HG03354 (cell line): ENCODE results near the gene STMN3.
"Not testable (repeated sequence)": the region's sequence is repeated elsewhere in the genome, so short reads cannot be mapped to it uniquely, and the experiment has no call there.

Experiments
- ATAC-seq: cut with Tn5 transposase; IDR thresholded peaks from one replicate; pipeline ENCODE4 v1.9.1; 2021; ENCODE audit warnings: mild to moderate bottlenecking; ENCODE audit not compliant: unreplicated experiment, poor library complexity, severe bottlenecking

STMN3 gene

DNA sequence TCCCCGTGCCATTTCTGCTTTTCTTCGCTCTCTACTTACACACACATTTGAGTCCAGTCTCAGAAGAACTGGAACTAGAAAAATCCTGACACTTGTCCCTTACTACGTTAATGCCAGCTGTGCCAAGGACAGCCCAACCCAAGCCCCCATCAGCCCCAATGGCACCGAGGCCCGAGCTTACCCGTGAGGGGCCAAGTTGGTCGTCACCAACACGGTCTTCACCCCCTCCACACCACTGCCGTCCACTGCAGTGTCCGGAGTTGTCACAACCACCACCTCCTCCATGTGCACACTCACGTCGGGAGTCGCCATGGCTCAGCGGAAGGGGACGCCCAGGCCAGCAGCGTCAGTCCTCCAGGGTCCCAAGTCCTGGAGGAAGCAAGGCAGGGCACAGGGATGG lies 34.1 kb downstream of the STMN3 start:
- no peak for ATAC-seq

DNA sequence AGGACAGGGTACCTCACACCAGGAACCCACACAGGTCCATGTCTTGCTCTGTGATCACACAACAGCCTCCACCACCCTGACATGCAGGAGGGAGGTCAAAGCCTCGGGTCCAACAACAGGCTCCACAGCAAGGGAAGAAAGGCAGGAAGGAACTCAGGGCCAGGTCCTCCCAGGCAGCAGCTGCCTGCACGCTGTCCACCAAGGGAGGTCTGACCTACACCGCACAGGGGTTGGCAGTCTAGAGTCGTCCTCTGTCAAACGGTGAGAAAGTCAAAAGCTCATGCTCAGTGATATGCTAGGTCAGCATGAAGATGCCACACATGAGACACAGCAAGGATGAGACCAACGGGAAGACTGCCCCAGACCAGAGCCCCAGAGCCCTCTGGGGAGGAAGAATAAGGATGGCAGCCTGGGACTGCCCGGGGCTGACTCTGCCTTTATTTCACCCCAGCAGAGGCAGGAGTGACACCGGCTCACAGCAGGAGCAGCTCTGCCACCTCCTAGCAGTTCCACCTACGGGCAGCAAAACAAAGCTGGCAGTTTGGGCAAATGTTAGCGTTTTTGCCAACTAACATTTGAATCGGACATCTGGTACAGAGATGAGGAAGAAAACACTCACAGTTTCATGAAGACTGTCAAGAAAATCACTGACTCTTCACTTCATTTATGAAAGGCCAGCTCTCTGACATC lies 34.8 kb downstream of the STMN3 start:
- ATAC-seq = no peak

DNA sequence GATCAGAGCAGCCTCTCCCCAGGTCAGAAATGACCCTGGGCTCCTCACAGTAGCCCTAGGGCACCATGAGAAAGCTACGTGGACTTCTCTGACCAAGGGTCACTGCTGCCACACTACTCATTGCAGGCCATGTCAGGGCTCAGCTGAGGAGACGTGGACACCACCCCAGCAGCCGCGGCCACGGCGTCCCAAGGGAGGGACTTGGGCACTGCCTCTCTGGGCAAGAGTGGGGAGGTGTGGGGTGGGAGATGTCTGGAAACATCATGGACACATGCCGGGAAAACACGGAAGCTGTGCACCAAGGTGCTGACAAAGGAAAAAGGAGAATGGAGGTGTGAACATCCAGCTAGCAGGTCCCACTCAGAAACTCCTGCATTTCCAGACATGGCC lies 35.4 kb downstream of the STMN3 start:
- ATAC-seq = no peak

DNA sequence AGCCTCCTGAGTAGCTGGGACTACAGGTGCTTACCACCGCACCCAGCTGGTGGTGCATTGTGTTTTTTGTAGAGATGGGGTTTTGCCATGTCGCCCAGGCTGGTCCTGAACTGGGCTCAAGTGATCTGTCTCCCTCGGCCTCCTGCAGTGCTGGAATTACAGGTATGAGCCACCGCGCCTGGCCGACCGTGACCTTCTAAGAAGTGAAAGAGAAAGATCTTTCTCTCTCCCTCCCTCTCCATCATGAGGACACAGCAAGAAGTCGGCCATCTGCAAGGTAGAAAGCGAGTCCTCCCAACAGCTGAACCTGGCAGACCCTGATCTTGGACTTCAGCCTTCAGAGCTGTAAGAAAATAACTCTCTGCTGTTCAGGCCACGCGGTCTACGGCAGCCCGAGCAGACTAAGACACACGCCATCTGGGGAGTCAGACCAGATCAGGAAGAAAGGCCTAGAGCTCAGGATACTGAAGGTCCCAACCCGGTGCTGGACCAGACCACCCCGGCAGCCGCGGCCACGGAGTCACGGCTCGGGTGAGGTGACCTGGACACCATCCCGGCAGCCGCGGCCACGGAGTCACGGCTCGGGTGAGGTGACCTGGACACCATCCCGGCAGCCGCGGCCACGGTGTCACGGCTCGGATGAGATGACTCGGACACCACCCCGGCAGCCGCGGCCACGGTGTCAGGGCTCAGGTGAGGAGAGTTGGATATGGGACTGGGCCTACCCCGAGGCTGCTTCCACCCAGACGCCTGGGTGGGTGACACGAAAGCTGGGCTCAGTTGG lies 35.9 kb downstream of the STMN3 start:
- no peak for ATAC-seq

DNA sequence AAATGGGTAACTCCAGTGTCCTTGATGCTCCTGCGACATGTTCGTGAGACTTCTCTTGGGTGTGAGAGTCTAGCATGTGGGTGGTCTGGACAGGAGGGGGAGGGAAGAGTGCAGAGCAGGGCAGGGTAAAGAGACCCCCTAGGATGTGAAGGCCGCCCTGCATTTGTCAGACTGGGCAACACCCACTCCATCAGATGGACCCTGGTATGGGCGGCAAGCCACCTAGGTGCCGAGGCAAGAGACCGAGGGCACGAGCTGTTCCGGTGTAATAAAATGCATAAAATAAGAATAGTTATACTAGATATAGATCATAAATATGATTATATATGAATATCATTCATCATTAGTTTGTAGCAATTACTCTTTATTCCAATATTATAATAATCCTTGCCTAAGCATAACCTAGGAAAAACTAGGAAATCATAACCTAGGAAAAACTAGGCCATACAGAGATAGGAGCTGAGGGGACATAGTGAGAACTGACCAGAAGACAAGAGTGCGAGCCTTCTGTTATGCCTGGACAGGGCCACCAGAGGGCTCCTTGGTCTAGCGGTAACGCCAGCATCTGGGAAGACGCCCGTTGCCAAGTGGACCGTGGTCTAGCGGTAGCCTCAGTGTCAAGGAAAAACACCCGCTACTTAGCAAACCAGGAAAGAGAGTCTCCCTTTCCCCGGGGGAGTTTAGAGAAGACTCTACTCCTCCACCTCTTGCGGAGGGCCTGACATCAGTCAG lies 39.2 kb downstream of the STMN3 start:
- ATAC-seq = not testable (repeated sequence)

DNA sequence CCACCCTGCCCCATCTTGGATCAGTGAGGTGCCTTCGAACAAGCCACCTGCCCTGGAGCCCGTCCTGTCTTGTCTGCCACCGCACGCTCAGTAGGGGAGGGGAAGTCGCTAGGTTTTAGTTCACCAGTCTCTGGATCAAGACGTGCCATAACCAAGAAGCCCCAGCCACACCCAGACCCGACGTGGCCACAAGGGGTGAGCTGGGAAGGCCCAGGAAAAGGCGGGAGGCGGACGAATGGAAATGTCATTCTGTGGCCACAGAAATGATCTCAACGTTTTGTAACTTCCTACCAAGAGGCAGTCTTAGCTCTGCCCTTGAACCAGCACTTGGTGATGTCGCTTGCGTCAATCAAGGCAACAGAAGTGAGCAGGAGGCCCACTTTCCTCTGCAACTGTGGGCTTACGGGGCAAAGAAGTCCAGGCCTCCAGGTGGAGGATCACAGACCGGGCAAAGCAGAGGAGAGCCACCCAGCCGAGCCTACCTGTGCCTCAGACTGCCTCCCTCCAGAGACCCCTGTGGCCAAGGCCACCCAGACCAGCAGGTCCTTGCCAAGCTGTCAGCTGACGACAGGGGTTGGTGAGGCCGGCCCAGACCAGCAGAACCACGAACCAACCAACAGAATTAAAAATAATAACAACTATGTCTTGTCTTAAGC lies 40.8 kb downstream of the STMN3 start:
- no peak for ATAC-seq

DNA sequence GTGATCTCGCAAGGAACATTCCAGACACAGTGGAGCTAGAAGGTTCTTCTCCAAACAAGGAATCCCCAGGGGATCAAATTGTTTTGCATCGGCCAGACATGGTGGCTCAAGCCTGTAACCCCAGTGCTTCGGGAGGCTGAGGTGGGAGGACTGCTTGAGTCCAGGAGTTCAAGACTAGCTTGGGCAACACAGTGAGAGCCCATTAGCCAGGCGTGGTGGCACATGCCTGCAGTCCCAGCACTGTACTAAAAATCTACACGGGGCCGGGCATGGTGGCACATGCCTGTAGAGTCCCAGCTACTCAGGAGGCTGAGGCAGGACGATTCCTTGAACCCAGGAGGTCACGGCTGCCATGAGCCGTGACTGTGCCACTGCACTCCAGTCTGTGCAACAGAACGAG lies 41.6 kb downstream of the STMN3 start:
- no peak for ATAC-seq

DNA sequence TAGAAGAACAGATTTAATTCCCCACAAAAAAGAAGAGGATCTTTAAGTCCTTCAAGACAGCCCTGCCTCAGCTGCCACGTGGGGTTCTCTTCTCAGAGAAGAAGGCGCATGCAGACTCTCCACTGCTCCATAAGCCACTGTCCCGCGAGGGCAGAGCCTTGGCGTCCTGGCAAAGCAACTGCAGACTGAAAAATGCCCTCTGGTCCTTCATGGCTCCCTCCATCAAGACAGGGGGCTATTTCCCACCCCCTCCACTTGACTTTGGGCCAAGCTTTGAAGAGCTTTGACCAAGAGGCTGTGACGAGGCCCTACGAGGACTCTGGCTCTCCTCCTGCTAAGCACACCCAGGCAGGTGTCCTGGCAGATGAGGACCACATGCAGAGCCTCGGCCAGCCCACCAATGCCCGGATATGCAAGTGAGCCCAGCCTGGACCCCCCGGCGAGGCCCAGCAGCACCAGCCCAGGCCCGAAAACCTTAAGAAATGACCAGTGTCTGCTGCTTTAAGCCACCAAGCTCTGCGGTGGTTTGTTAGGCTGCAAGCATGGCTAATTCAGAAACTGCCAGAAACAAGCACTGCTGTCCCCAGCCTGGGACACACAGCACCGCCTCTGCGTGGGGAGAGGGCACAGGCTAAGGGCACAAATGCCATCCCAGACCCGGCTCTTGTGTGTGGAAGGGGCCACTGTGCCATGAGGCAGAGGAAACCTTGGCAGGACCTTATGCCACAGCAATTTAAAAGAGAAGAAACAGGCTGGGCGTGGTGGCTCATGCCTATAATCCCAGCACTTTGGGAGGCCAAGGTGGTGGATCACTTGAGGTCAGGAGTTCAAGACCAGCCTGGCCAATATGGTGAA lies 42.4 kb downstream of the STMN3 start:
- ATAC-seq = no peak

DNA sequence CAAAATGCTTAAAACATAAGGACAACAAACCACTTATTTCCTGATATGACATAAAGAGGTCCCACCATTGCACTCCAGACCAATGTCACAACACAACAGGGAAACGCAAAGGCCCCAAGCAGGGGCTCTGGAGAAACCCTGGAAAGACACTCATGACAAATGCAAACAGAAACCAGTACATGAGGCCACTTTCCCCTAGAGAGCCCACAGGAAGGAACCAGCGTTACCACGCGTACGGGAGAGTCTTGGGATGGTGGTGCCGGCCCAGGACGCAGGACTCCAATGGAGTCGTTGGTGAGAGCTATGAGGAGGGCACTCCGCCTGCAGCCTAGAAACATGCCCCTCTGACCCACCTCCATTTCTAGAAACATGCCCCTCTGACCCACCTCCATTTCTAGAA lies 46.5 kb downstream of the STMN3 start:
- ATAC-seq = no peak

DNA sequence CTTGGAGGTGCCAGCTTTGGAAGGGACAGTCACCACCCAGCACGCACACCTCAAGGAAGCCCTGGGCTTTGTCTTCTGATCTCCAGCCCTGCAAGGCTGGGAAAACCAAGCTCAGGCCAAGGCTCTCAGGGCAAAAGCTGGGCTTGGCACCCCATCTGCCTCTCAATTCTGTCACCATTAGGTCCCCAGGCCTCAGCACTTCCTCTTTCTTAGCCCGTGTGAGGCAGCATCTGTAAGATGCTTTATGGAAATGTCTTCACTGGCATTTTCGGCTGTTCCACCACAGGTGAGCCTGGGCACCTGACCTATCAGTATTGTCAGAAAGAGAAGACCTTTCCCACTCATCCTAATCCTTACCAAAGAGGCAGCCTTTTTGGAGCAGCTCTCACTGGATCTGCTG lies 50.9 kb downstream of the STMN3 start:
- no peak for ATAC-seq

DNA sequence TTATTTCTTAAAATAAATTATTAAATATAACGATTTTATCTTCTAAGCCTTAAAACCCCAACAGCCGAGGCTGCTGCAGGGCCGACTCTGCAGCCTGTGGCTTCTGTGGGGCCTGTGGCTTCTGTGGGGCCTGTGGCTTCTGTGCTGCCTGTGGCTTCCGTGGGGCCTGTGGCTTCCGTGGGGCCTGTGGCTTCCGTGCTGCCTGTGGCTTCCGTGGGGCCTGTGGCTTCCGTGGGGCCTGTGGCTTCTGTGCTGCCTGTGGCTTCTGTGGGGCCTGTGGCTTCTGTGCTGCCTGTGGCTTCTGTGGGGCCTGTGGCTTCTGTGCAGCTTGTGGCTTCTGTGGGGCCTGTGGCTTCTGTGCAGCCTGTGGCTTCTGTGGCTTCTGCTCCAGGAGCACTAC lies 51.5 kb downstream of the STMN3 start:
- not testable (repeated sequence) for ATAC-seq

DNA sequence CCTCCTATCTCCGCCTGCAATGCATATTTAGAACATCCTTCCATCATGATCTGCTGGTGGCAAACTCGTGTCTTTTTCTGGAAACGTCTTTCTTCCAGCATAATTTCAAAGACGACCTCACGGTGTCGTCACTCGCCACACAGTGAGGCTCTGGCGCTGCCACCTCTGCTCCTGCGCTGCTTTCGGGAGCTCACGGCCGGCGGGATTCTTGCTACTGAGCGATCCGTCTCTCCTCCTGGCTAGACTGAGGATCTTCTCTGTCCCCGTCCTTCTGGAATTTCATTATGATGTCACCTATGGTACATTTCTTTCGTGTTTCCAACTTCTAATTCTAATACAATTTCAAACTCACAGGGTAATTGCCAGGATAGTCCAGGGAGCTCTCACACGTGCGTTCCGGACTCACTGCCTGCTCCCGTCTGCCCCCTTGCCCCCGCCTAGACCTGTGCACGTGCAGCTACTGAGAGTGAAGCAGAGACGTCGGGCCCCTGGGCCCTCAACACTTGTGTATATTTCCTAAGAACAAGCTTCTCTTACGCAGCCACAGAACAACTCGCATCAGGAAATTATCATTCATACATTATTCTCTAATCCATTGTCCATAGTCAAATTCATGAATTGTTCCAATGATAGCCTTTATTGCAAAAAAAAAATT lies 53.7 kb downstream of the STMN3 start:
- ATAC-seq = no peak

DNA sequence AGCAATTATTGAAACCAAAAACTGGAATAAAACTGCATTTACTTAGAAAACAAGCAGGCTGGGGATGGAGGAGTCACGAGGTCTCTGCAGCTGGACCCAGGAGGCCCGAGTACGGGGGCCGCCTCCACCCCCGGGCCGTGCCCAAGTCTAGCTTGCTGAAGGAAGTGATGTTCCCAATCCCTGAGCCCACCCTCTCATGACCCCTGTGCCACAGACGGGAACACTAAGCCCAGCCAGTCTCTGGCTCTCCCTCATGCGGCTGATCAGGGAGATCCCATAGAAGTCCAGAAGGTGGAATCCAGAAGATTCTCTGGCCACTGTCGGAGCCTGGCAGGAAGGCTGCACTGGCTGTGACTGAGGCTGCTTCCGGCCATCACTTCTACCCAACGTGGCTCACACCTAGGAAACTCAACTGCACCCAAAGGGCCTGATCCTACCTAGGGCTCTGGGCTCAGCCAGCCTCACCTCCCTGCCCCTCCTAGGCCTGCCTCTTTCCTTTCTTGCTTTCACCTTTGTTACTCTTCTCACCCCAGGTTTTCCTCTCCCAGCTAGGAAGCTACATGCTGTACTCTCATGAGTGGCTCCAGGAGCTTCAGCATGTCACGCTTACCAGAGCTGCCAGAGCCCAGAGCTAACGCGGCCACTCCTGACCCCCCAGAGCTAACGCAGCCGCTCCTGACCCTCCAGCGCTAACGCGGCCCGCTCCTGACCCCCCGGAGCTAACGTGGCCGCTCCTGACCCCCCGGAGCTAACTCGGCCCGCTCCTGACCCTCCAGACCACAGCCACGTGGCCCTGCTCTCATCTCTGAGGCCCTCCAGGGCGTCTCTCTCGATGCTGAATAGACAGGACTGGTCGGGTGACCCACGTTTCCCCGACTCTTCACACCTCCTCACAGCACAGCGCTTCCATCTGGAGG lies 54.5 kb downstream of the STMN3 start:
- ATAC-seq = no peak

DNA sequence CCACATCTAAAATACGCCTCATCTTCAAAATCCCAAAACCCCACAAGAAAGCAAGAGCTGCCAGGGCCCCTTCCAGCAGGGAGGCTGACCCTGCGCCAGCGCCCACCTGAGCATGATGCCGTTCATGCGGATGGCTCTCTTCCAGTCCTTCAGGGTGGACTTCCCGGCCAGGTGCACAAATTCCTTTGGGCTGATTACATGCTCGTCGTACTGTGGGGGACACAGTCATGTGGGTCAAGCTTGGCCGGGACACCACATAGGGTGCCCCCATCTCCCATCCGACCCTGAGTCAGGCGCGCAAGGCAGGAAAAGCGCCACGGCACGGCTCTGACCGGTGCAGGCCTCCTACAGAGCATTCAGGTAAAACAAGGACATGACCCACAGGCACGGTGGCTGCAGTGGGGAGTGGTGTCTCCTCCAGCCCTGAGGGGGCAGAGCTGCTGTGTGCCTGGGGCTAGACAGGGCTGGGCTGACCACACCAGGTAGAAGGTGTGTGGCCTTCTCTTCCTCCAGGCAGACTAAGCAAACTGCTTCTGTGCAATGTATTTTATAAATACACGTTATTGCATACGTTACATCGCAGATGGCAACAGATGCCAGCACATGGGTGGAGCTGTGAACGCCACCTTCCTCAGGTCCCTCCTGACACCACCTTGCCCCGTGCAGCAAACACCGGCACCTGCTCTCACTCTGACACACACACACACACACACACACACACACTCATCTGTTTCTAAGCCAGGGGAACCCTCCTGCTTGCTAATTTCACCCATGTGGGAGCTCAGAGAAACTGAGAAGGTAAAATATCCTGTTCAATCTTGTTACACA lies 55.4 kb downstream of the STMN3 start:
- no peak for ATAC-seq

DNA sequence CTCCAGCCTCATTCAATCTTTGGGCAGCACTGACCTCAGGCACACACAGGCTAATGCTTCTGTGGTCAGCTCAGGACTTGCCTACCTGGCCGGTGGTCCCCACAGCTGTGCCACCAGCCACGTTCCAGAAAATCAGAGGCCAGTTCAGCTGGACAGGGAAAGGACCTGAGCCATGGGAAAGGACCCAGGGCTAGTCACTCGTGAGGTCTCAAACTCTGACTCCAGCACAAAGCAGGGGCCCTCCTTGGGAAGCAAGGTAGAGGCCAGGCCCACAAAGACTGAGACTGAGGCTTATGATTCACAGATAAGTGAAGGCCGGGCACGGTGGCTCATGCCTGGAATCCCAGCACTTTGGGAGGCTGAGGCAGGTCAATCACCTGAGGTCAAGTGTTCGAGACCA lies 56.8 kb downstream of the STMN3 start:
- no peak for ATAC-seq

DNA sequence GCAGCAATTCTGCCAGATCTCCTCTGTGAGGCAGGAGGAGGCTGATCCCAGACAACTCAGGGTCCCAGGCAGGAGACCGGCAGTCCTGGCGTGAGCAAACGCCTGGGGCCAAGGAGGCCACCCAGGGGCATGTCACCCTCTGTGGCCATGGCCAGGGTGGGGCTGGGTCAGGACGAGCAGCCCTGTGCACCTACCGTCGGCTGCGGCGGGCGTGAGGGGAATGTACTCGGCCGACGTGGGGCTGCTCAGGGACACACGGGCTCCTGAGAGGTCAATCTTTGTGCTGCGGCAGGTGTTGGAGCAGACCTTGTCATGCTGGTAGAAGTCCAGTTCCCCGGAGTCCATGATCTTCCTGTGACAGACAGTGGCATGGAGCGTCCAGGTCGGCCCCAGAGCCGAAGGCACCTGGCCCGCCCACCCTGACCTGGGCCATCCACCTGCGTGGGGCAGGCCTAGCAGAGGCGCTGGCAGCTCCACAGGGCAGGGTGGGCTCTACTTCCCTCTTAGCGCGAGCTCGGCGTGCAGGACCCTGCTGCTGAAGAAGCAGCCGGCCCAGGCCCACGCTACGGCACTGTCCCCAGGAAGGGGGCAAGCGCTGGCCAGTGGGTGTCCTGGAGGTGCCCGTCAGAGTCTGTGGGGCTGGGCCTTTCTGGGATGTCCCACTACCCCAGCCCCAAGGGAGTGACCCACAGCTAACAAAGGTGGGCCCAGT lies 57.7 kb downstream of the STMN3 start:
- no peak for ATAC-seq
